Pancreas (tissue), 10 donors: ENCODE results near the gene SPRR3. TPM values are rescaled to one million over a fixed set of nuclear protein-coding genes. Genes with fewer than 3 reads are reported as not detected.

Experiments used
- ATAC-seq, 4 donors: fragments of 200-7000 bp; cut with Tn5 transposase; one replicate each; pipeline versions ENCODE4 v1.8.0 to v1.9.1; 2020; ENCODE audit warnings: mild to moderate bottlenecking in 4 of 4, moderate library complexity in 4 of 4
- DNase-seq, 6 donors: peaks; one replicate each; pipeline ENCODE4 v3.0.0-alpha.2; 2020
- FAIRE-seq: peaks from 2 replicates; lab custom pipeline; 2012; peaks lifted over from hg19 to GRCh38; lab: Jason Lieb, UNC
- H3K27ac ChIP-seq, 4 donors: fragments of 200-600 bp; sonication (generic); 1 replicate in 3 of 4; 2 replicates in 1 of 4; pipeline versions ENCODE4 v1.5.0 to v1.8.0; 2020
- H3K27me3 ChIP-seq, 4 donors: fragments of 200-600 bp; one replicate each; pipeline ENCODE4 v1.8.0; 2021
- H3K36me3 ChIP-seq, 3 donors: fragments of 200-600 bp; sonication (generic) in 1 of 3; one replicate each; pipeline versions ENCODE4 v1.5.0 to v1.8.0; 2020 to 2021
- H3K4me1 ChIP-seq, 3 donors: fragments of 200-600 bp; one replicate each; pipeline ENCODE4 v1.8.0; 2021
- H3K4me3 ChIP-seq, 4 donors: fragments of 200-600 bp; sonication (generic) in 2 of 4; one replicate each; pipeline versions ENCODE4 v1.5.0 to v1.8.0; 2020 to 2021
- H3K9me3 ChIP-seq, 4 donors: fragments of 200-600 bp; one replicate each; pipeline ENCODE4 v1.8.0; 2021
- CTCF ChIP-seq, 4 donors: fragments of 200-600 bp; sonication (generic) in 3 of 4; IDR thresholded peaks; one replicate each; pipeline versions ENCODE4 v1.5.0 to v1.8.0; 2021; ENCODE audit warnings: antibody characterized with exemption in 4 of 4
- WGBS, 2 donors: extraction: QIAGEN DNeasy Blood & Tissue Kit; methylation state at CpG; one replicate each; pipeline ENCODE4 v1.1.7; 2013; 5-methylcytosine and 5-hydroxymethylcytosine counted together
- intact Hi-C, 3 donors: fragments of 100-400 bp; cut with DNase I; formaldehyde crosslinking; loops; one replicate each; pipeline versions ENCODE4 v1.11.1 to v1.14.2; 2022
- polyA plus RNA-seq, 2 donors: library from polyadenylated mRNA; stranded (reverse); fragments of 200-250 nt; gene quantifications; one replicate each; pipeline ENCODE4 v1.2.3, GENCODE V29; 2013
- total RNA-seq, 6 donors: library from RNA; stranded (reverse); fragmentation: NEBNext Ultra II Directional in 4 of 6; extraction: Animal tissue kit (Norgen Biotek cat#: 25700) in 4 of 6; gene quantifications; one replicate each; pipeline versions ENCODE4 v1.2.1 to v1.2.4, GENCODE V29; 2021 to 2023
- donor health status: healthy with polysubstance abuse.
- donor health status: DM: no; HTN: no; CAD: no; lungs with moderate emphysema.
- donor health status: DM: no; HTN: no; CAD: no.
- donor health status: control.
- donor health status: control.
- donor health status: Bipolar disorder and iron deficiency.
- donor health status: DM: yes; HTN: yes; CAD: no.
- donor health status: DM: no; HTN: no; CAD: no.
- donor health status: DM: no; HTN: no; CAD: no.
- donor health status: DM: yes; HTN: yes; CAD: no.

Gene SPRR3
- total and polyA plus RNA-seq, 8 donors, result 2.8 to 3.2 TPM; not detected in 6

GRCh38 chr1:153023109-153023508 lies 21.6 kb downstream of the SPRR3 start:
- Histone ChIP-seq H3K4me3 (no peak overlapping the region), H3K9me3 (no peaks in the 10 kb centered on the region), H3K36me3 (no peaks in the 10 kb centered on the region), H3K27ac (no peak overlapping the region), H3K4me1 (no peaks in the 10 kb centered on the region), H3K27me3 (no peaks in the 10 kb centered on the region)
- no peak for TF ChIP-seq CTCF (IDR thresholded peaks at IDR 0.05)
- DNase-seq, result no peak
- 86 to 91% methylated on average over 7 of the region's 7 CpGs for WGBS, 2 donors
- intact Hi-C loops, result no loop called here
- no peak for ATAC-seq
- FAIRE-seq, result no peak

- Histone ChIP-seq H3K27me3 (no peaks in the 10 kb centered on the region), H3K27ac (no peak overlapping the region), H3K36me3 (no peaks in the 10 kb centered on the region), H3K9me3 (no peaks in the 10 kb centered on the region), H3K4me3 (no peak overlapping the region), H3K4me1 (no peaks in the 10 kb centered on the region)
- DNase-seq (no peak), ATAC-seq (no peak), FAIRE-seq (no peak)
- intact Hi-C loops, result no loop called here
- TF ChIP-seq CTCF (IDR thresholded peaks at IDR 0.05), result no peak
- 66 to 79% methylated on average over 1 of the region's 1 CpG for WGBS, 2 donors
Measured at GRCh38 chr1:153024413-153024812, 22.9 kb downstream of the SPRR3 start.

GRCh38 chr1:153025797-153026196 lies 24.2 kb downstream of the SPRR3 start:
- Histone ChIP-seq H3K36me3 (no peaks in the 10 kb centered on the region), H3K27ac (no peak overlapping the region), H3K4me1 (no peaks in the 10 kb centered on the region), H3K27me3 (no peaks in the 10 kb centered on the region), H3K4me3 (no peak overlapping the region), H3K9me3 (no peaks in the 10 kb centered on the region)
- TF ChIP-seq CTCF (IDR thresholded peaks at IDR 0.05), result no peak
- 55 to 67% methylated on average over 1 of the region's 1 CpG for WGBS, 2 donors
- no peak for DNase-seq
- intact Hi-C loops, result no loop called here
- ATAC-seq, result no peak
- FAIRE-seq, result no peak

- H3K9me3 ChIP-seq, result no peaks in the 10 kb centered on the region
- TF ChIP-seq CTCF (IDR thresholded peaks at IDR 0.05), result no peak
- no peak overlapping the region for H3K27ac ChIP-seq
- no peaks in the 10 kb centered on the region for H3K4me1 ChIP-seq
- ATAC-seq (no peak), FAIRE-seq (no peak), DNase-seq (no peak)
- 59 to 73% methylated on average over 1 of the region's 1 CpG for WGBS, 2 donors
- intact Hi-C loops, result no loop called here
- no peak overlapping the region for H3K4me3 ChIP-seq
- no peaks in the 10 kb centered on the region for H3K36me3 ChIP-seq
- H3K27me3 ChIP-seq, result no peaks in the 10 kb centered on the region
Measured at GRCh38 chr1:153028766-153029165, 27.2 kb downstream of the SPRR3 start.

GRCh38 chr1:153030895-153031294 lies 29.3 kb downstream of the SPRR3 start, which contains the start of gene SPRR1B:
Gene SPRR1B, plus strand, starts transcription at chr1:153031203. Its CDS starts 1,143 bp downstream, at chr1:153032346.
- no peak for TF ChIP-seq CTCF (IDR thresholded peaks at IDR 0.05)
- intact Hi-C loops, result no loop called here
- no peak within 1 kb of the TSS for H3K27ac ChIP-seq
- no peak for ATAC-seq
- H3K4me3 ChIP-seq, result no peak within 1 kb of the TSS
- no peak for DNase-seq
- FAIRE-seq, result no peak
- H3K36me3 ChIP-seq, result no peaks in the 10 kb centered on the region
- H3K27me3 ChIP-seq, result no peaks in the 10 kb centered on the region
- H3K4me1 ChIP-seq, result no peaks in the 10 kb centered on the region
- H3K9me3 ChIP-seq, result no peaks in the 10 kb centered on the region
